ENCODE data around the gene RAB40C. TPM values are rescaled to one million over a fixed set of nuclear protein-coding genes. Genes with fewer than 3 reads are reported as not detected.

The RAB40C gene
- total and polyA plus RNA-seq, 9 of the 15 experiments (the other 6 are each of a cell fraction or from before 2014, with no cell fraction given) = 0.17 to 23.4 (median 8.7) TPM

- H2AFZ ChIP-seq (ENCODE audit: low read depth, low read length) = no peak overlapping the region
- in situ Hi-C loops (cut with MboI) = no loop called here
- ChIA-PET POLR2A (interaction anchor here (0.6 to 2.1 kb wide), 4 partner anchors 12 to 39 kb away, joined by 3 to 8 read pairs (median 4); partner anchors contain the start of gene METTL26), CTCF (ENCODE audit: low intra/inter-chr PET ratio) (no interaction called here)
- WGBS (ENCODE audit: insufficient coverage, low coverage, missing lambda C conversion rate) = 74% methylated on average over 10 of the region's 10 CpGs
- no peak overlapping the region for H3K4me2 ChIP-seq (ENCODE audit: insufficient read depth, low read length)
- no peaks in the 10 kb centered on the region for H4K20me1 ChIP-seq (replicated peaks; ENCODE audit: control insufficient read depth, insufficient read depth, low read length)
- no peak overlapping the region for H3K4me3 ChIP-seq
- TF ChIP-seq ZBTB8A (IDR thresholded peaks at IDR 0.05; ENCODE audit: partially characterized antibody) (no peak), FOXA3 (CRISPR knock-in tag; conservative IDR thresholded peaks at IDR 0.05 in 1 of 2, IDR thresholded peaks at IDR 0.05 in 1 of 2) (no peak), ZNF586 (CRISPR knock-in tag; conservative IDR thresholded peaks at IDR 0.05) (no peak), ZNF253 (CRISPR knock-in tag; conservative IDR thresholded peaks at IDR 0.05) (no peak), ZNF212 (CRISPR knock-in tag; IDR thresholded peaks at IDR 0.05) (no peak), NR0B1 (IDR thresholded peaks at IDR 0.05; ENCODE audit: partially characterized antibody) (no peak), BDP1 (IDR thresholded peaks at IDR 0.05; ENCODE audit: insufficient read depth, insufficient read length) (no peak), POLR2AphosphoS2 (IDR thresholded peaks at IDR 0.05; ENCODE audit: low read length) (no peak), IFI16 (CRISPR knock-in tag; IDR thresholded peaks at IDR 0.05) (no peak), CCNT2 (IDR thresholded peaks at IDR 0.05; ENCODE audit: borderline replicate concordance, extremely low read depth, insufficient read length, low read depth, low read length) (no peak), ZNF224 (CRISPR knock-in tag; IDR thresholded peaks at IDR 0.05) (no peak), MCM5 (IDR thresholded peaks at IDR 0.05; ENCODE audit: low read depth) (no peak), ZNF431 (CRISPR knock-in tag; IDR thresholded peaks at IDR 0.05) (no peak)
- TF ChIP-seq, protein P1, sequence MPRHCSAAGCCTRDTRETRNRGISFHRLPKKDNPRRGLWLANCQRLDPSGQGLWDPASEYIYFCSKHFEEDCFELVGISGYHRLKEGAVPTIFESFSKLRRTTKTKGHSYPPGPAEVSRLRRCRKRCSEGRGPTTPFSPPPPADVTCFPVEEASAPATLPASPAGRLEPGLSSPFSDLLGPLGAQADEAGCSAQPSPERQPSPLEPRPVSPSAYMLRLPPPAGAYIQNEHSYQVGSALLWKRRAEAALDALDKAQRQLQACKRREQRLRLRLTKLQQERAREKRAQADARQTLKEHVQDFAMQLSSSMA (CRISPR knock-in tag; IDR thresholded peaks at IDR 0.05) = no peak
- TF ChIP-seq, protein P2, sequence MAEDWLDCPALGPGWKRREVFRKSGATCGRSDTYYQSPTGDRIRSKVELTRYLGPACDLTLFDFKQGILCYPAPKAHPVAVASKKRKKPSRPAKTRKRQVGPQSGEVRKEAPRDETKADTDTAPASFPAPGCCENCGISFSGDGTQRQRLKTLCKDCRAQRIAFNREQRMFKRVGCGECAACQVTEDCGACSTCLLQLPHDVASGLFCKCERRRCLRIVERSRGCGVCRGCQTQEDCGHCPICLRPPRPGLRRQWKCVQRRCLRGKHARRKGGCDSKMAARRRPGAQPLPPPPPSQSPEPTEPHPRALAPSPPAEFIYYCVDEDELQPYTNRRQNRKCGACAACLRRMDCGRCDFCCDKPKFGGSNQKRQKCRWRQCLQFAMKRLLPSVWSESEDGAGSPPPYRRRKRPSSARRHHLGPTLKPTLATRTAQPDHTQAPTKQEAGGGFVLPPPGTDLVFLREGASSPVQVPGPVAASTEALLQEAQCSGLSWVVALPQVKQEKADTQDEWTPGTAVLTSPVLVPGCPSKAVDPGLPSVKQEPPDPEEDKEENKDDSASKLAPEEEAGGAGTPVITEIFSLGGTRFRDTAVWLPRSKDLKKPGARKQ (CRISPR knock-in tag; IDR thresholded peaks at IDR 0.05) = no peak
- H3K9me3 ChIP-seq (replicated peaks; ENCODE audit: control insufficient read depth, insufficient read depth, low read depth, low read length) = no peaks in the 10 kb centered on the region
- H3K9ac ChIP-seq (ENCODE audit: insufficient read depth in 1 of 2, low read depth in 2 of 2, low read length in 2 of 2) = peak overlapping the region in 1 of 2 experiments; percentile 70; a peak in 2 of 4 replicates
- intact Hi-C loops (cut with micrococcal nuclease) = no loop called here
- no peak for DNase-seq (ENCODE audit: extremely low read depth in 1 of 4, low spot score in 3 of 4)
- no peaks in the 10 kb centered on the region for H3K27me3 ChIP-seq (ENCODE audit: control insufficient read depth in 2 of 2, insufficient read depth in 2 of 2, low read length in 2 of 2)
- no TSS peak for BruUV-seq (replicated peaks)
- peaks cover 23% of the 10 kb centered on the region; the same call in 2 of the 3 replicates for H3K36me3 ChIP-seq (ENCODE audit: control insufficient read depth, insufficient read depth, low read length)
- no peak for ATAC-seq
- FAIRE-seq = no peak
- H3K4me1 ChIP-seq (replicated peaks in 1 of 2; ENCODE audit: control insufficient read depth in 2 of 2, insufficient read depth in 2 of 2, low read length in 2 of 2) = peaks cover 24 to 89% of the 10 kb centered on the region in 2 experiments
- H3K27ac ChIP-seq (ENCODE audit: extremely low read depth, low read depth, low read length) = peak overlapping the region; percentile 15; the same call in 1 of the 3 replicates
- no peaks in the 10 kb centered on the region for H3K9me1 ChIP-seq (ENCODE audit: control insufficient read depth, insufficient read depth, low read length)
- peaks cover 17% of the 10 kb centered on the region; the same call in 2 of the 3 replicates for H3K79me2 ChIP-seq (ENCODE audit: control insufficient read depth, insufficient read depth, low read length)
Observed at GRCh38 chr16:624526-625070, 34.7 kb downstream of the RAB40C start.
